PC-3 (cell line): ENCODE measurements around the gene STMND1. TPM values are rescaled to one million over a fixed set of nuclear protein-coding genes. Genes with fewer than 3 reads are reported as not detected.

Experiments
- ATAC-seq: fragments of 200-7000 bp; cut with Tn5 transposase; 2 replicates; pipeline ENCODE4 v1.9.1; 2020; ENCODE audit warnings: mild to moderate bottlenecking, moderate library complexity
- BruUV-seq: library from RNA; stranded (reverse); fragments of 400-500 nt; replicated peaks from 2 replicates; lab custom pipeline; 2021; lab: Mats Ljungman, UMichigan
- CTCF ChIA-PET: fragments of 300-600 bp; sonication (Branson Sonifier 250); formaldehyde crosslinking; loops from one replicate; lab custom pipeline; 2022; ENCODE audit warnings: antibody characterized with exemption; lab: Charles Lee
- POLR2A ChIA-PET: fragments of 300-600 bp; sonication (Branson Sonifier 250); formaldehyde crosslinking; loops from one replicate; lab custom pipeline; 2022; ENCODE audit warnings: antibody characterized with exemption; ENCODE audit not compliant: unreplicated experiment; lab: Charles Lee
- DNase-seq: peaks from one replicate; pipeline ENCODE4 v3.0.0-alpha.2; 2015
- H2AFZ ChIP-seq: fragments of 300-600 bp; sonication (generic); 2 replicates; pipeline ENCODE4 v1.6.0; 2016; ENCODE audit warnings: antibody characterized with exemption, low read length
- H3F3A ChIP-seq: fragments of 300-600 bp; sonication (generic); one replicate; pipeline ENCODE4 v1.6.0; 2017; ENCODE audit warnings: antibody characterized with exemption, low read length, control low read depth, mild to moderate bottlenecking; ENCODE audit not compliant: unreplicated experiment
- H3K27ac ChIP-seq: fragments of 300-600 bp; sonication (generic); 2 replicates; pipeline ENCODE4 v1.5.1; 2016; ENCODE audit warnings: mild to moderate bottlenecking, low read length
- H3K27me3 ChIP-seq: fragments of 300-600 bp; sonication (generic); 2 replicates; pipeline ENCODE4 v1.6.1; 2016; ENCODE audit warnings: low read length, mixed read lengths
- H3K36me3 ChIP-seq: fragments of 300-600 bp; sonication (generic); 2 replicates; pipeline ENCODE4 v1.6.1; 2016; ENCODE audit warnings: low read depth, mixed run types, low read length, mixed read lengths
- H3K4me1 ChIP-seq: fragments of 300-600 bp; sonication (generic); 2 replicates; pipeline ENCODE4 v1.5.1; 2016; ENCODE audit warnings: low read length; ENCODE audit not compliant: insufficient read depth
- H3K4me2 ChIP-seq: fragments of 300-600 bp; sonication (generic); 2 replicates; pipeline ENCODE4 v1.6.0; 2016; ENCODE audit warnings: low read length
- H3K4me3 ChIP-seq: fragments of 300-600 bp; sonication (generic); 2 replicates; pipeline ENCODE4 v1.5.1; 2016; ENCODE audit warnings: mild to moderate bottlenecking, low read length, mixed read lengths
- H3K79me2 ChIP-seq: fragments of 300-600 bp; sonication (generic); 2 replicates; pipeline ENCODE4 v1.6.1; 2017; ENCODE audit warnings: low read length, mixed read lengths
- H3K9ac ChIP-seq: fragments of 300-600 bp; sonication (generic); 2 replicates; pipeline ENCODE4 v1.6.0; 2016; ENCODE audit warnings: mild to moderate bottlenecking, low read length
- H3K9me2 ChIP-seq: fragments of 300-600 bp; sonication (generic); replicated peaks from 2 replicates; pipeline ENCODE4 v1.6.1; 2016; ENCODE audit warnings: mixed run types, low read length, mixed read lengths
- H3K9me3 ChIP-seq: fragments of 300-600 bp; sonication (generic); 2 replicates; pipeline ENCODE4 v1.6.1; 2016; ENCODE audit warnings: low read length, mixed read lengths
- H4K20me1 ChIP-seq: fragments of 300-600 bp; sonication (generic); 2 replicates; pipeline ENCODE4 v1.6.1; 2016; ENCODE audit warnings: low read length, mixed read lengths
- CTCF ChIP-seq: fragments of 300-600 bp; sonication (generic); conservative IDR thresholded peaks from 2 replicates; pipeline ENCODE4 v1.5.1; 2017; ENCODE audit warnings: antibody characterized with exemption, low read depth, mild to moderate bottlenecking, low read length
- EZH2 ChIP-seq: fragments of 300-600 bp; sonication (generic); IDR thresholded peaks from one replicate; pipeline ENCODE4 v1.6.1; 2017; ENCODE audit warnings: antibody characterized with exemption, mild to moderate bottlenecking, low read length; ENCODE audit not compliant: unreplicated experiment
- EZH2phosphoT487 ChIP-seq: fragments of 300-600 bp; sonication (generic); IDR thresholded peaks from 2 replicates; pipeline ENCODE4 v1.6.1; 2018; ENCODE audit warnings: mild to moderate bottlenecking, antibody characterized with exemption, low read length, borderline replicate concordance
- intact Hi-C: fragments of 100-400 bp; cut with micrococcal nuclease; formaldehyde crosslinking; loops from 2 replicates; pipeline ENCODE4 v1.9.0; 2023
- total RNA-seq: library from RNA; depleted of rRNA; stranded (reverse); fragments of >200 nt; gene quantifications from 2 replicates; pipeline ENCODE4 v1.2.3, GENCODE V29; 2014

STMND1 gene
- total RNA-seq, 1 experiment from 2014 or later = not detected

- no TSS peak for BruUV-seq
- H3K27ac ChIP-seq = no peak overlapping the region
- H3K4me3 ChIP-seq = no peak overlapping the region
- ATAC-seq (no peak), DNase-seq (no peak)
- H3K36me3 ChIP-seq = no peaks in the 10 kb centered on the region
- H4K20me1 ChIP-seq = no peaks in the 10 kb centered on the region
- ChIA-PET CTCF (no interaction called here), POLR2A (no interaction called here)
- H3K9me2 ChIP-seq = no peaks in the 10 kb centered on the region
- TF ChIP-seq EZH2phosphoT487 (no peak), EZH2 (no peak), CTCF (no peak)
- no peak overlapping the region for H3K4me2 ChIP-seq
- no peaks in the 10 kb centered on the region for H3K27me3 ChIP-seq
- intact Hi-C loops = loop anchor here (10.0 kb wide), 1 partner anchor 353 kb away; no protein-coding TSS in a partner anchor
- no peaks in the 10 kb centered on the region for H3K79me2 ChIP-seq
- H3F3A ChIP-seq = no peaks in the 10 kb centered on the region
- H3K4me1 ChIP-seq = no peaks in the 10 kb centered on the region
- peaks cover 8% of the 10 kb centered on the region; the same call in 1 of the 2 replicates for H3K9me3 ChIP-seq
- H2AFZ ChIP-seq = no peak overlapping the region
- H3K9ac ChIP-seq = no peak overlapping the region
These were observed 50.0 kb downstream of the STMND1 start for GRCh38 chr6:17151888-17152287.

GRCh38 chr6:17152703-17153102 is 50.9 kb downstream of the STMND1 start:
- no peak for ATAC-seq
- TF ChIP-seq EZH2phosphoT487 (no peak), CTCF (no peak), EZH2 (no peak)
- Histone ChIP-seq H3F3A (no peaks in the 10 kb centered on the region), H3K79me2 (no peaks in the 10 kb centered on the region), H3K9me2 (no peaks in the 10 kb centered on the region), H3K9ac (no peak overlapping the region), H3K9me3 (peaks cover 8% of the 10 kb centered on the region; the same call in 1 of the 2 replicates), H3K4me3 (no peak overlapping the region), H3K4me1 (no peaks in the 10 kb centered on the region), H3K27me3 (no peaks in the 10 kb centered on the region), H3K4me2 (no peak overlapping the region), H3K27ac (no peak overlapping the region), H2AFZ (no peak overlapping the region), H4K20me1 (no peaks in the 10 kb centered on the region), H3K36me3 (no peaks in the 10 kb centered on the region)
- intact Hi-C loops = loop anchor here (10.0 kb wide), 1 partner anchor 352 kb away; no protein-coding TSS in a partner anchor
- CTCF ChIA-PET = no interaction called here
- POLR2A ChIA-PET = no interaction called here
- no TSS peak for BruUV-seq
- no peak for DNase-seq

GRCh38 chr6:17156112-17156921 is 54.5 kb downstream of the STMND1 start:
- BruUV-seq = no TSS peak
- no peak overlapping the region for H3K9ac ChIP-seq
- CTCF ChIA-PET = interaction anchor here (0.6 kb wide), 1 partner anchor 467 kb away, joined by 4 read pairs; no protein-coding TSS in a partner anchor
- H3K79me2 ChIP-seq = no peaks in the 10 kb centered on the region
- TF ChIP-seq CTCF (peak; percentile 94), EZH2 (no peak), EZH2phosphoT487 (no peak)
- H4K20me1 ChIP-seq = no peaks in the 10 kb centered on the region
- intact Hi-C loops = loop anchor here (1.0 to 10.0 kb wide), 4 partner anchors 348 to 658 kb away; no protein-coding TSS in a partner anchor
- no peak overlapping the region for H3K27ac ChIP-seq
- DNase-seq (peak; percentile 88), ATAC-seq (peak; percentile 76)
- no peak overlapping the region for H3K4me2 ChIP-seq
- no peaks in the 10 kb centered on the region for H3F3A ChIP-seq
- no peaks in the 10 kb centered on the region for H3K36me3 ChIP-seq
- H3K9me3 ChIP-seq = peaks cover 8% of the 10 kb centered on the region; the same call in 1 of the 2 replicates
- POLR2A ChIA-PET = no interaction called here
- no peaks in the 10 kb centered on the region for H3K27me3 ChIP-seq
- no peak overlapping the region for H2AFZ ChIP-seq
- H3K9me2 ChIP-seq = no peaks in the 10 kb centered on the region
- H3K4me3 ChIP-seq = no peak overlapping the region
- H3K4me1 ChIP-seq = no peaks in the 10 kb centered on the region
